ENCODE measurements around the gene WBP11.

Gene WBP11

GRCh38 chr12:14845350-14845750, 42.1 kb upstream of the WBP11 start:
- TF ChIP-seq, protein P1, sequence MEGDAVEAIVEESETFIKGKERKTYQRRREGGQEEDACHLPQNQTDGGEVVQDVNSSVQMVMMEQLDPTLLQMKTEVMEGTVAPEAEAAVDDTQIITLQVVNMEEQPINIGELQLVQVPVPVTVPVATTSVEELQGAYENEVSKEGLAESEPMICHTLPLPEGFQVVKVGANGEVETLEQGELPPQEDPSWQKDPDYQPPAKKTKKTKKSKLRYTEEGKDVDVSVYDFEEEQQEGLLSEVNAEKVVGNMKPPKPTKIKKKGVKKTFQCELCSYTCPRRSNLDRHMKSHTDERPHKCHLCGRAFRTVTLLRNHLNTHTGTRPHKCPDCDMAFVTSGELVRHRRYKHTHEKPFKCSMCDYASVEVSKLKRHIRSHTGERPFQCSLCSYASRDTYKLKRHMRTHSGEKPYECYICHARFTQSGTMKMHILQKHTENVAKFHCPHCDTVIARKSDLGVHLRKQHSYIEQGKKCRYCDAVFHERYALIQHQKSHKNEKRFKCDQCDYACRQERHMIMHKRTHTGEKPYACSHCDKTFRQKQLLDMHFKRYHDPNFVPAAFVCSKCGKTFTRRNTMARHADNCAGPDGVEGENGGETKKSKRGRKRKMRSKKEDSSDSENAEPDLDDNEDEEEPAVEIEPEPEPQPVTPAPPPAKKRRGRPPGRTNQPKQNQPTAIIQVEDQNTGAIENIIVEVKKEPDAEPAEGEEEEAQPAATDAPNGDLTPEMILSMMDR (IDR thresholded peaks at IDR 0.05; ENCODE audit: insufficient read depth, missing control alignments) = peak; percentile 93
- DNase-seq (ENCODE audit: insufficient read length, low spot score) (peak; percentile 23), FAIRE-seq (no peak)

DNA sequence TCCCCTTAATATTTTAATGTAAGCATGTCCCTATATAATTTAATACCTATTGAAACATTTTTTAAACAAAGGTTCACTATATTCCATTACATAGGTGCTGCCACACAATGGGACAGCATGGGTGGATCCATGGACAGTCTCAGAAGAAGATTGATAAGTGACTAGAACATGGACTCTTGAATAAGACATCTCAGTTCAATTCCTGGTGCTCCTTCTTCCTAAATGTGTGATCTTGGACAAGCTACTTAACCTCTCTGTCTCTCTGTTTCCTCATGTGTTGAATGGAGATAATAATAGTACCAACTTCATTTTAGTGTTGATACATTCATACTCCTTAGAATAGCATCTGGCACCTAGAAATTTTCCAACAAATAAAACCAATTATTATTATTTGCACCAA, 41.1 kb upstream of the WBP11 start:
- FAIRE-seq = no peak
- no peak for DNase-seq (ENCODE audit: insufficient read length, low spot score)
- TF ChIP-seq, protein P1 (IDR thresholded peaks at IDR 0.05; ENCODE audit: insufficient read depth, missing control alignments) = no peak

- no peak for DNase-seq (ENCODE audit: insufficient read length, low spot score)
- TF ChIP-seq, protein P1 (IDR thresholded peaks at IDR 0.05; ENCODE audit: insufficient read depth, missing control alignments) = no peak
- no peak for FAIRE-seq
These were observed 40.2 kb upstream of the WBP11 start, which contains the start of gene ART4 for GRCh38 chr12:14843425-14843887. TSS of gene ART4 (minus strand) at chr12:14843526. CDS start at chr12:14843113, 413 bp downstream.

DNA sequence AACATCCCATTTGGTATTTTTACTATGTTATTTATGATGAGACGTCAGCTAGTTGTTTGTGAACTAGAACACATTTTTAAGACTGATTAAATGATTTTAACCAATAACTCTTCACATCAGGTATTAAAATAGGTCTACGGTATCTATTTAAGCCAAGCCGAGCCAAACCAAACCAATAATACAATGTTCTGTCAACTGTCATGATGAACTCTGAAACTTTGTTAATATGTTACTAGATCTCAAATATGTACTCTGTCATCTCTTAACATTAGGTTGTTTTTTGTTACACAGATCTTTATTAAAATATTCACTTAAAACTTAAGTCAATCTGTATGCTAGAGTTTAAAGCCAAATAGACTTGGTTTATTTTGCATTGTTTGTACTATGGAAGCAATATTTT, 39.0 kb upstream of the WBP11 start:
- FAIRE-seq (no peak), DNase-seq (ENCODE audit: insufficient read length, low spot score) (no peak)
- TF ChIP-seq, protein P1 (IDR thresholded peaks at IDR 0.05; ENCODE audit: insufficient read depth, missing control alignments) = no peak

DNA sequence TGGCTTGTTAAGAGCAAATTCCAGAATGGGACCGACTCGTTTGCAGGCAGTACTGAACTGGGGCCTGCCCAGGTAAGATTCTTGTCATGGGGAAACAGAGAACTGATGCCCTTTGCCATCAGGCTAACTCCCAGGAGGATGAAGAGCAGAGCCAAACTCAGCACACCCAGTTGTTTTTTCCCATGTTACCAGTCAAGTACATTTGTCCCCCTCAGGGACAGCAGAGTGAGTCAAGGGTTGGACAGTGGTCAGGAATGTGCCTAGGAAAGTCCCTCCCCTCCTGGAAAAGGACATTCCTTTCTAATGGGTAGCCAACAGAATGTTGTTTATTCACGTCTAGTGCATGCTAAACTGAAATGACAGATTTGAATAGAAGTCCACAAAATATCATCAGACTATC, 38.5 kb upstream of the WBP11 start:
- TF ChIP-seq, protein P1 (IDR thresholded peaks at IDR 0.05; ENCODE audit: insufficient read depth, missing control alignments) = no peak
- FAIRE-seq = no peak
- no peak for DNase-seq (ENCODE audit: insufficient read length, low spot score)

- TF ChIP-seq, protein P1 (IDR thresholded peaks at IDR 0.05; ENCODE audit: insufficient read depth, missing control alignments) = no peak
- DNase-seq (ENCODE audit: insufficient read length, low spot score) = no peak
- FAIRE-seq = no peak
These were observed 37.3 kb upstream of the WBP11 start for GRCh38 chr12:14840616-14841015.

DNA sequence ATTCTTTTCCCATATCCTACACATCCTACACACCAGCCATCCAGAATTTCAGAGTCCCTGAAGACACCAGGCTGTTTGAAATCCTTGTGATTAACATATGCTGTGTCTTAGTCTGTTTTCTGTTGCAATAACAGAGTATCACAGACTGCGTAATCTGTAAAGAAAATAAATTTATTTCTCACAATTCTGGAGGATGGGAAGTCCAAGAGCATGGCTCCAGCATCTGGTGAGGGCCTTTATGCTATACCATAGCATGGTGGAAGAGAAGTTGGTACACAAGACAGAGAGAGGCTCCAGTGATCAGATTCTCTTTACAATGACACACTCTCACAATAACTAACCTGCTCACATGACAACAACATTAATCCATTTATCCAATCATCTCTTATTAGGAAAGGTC, 36.0 kb upstream of the WBP11 start:
- FAIRE-seq = no peak
- TF ChIP-seq, protein P1 (IDR thresholded peaks at IDR 0.05; ENCODE audit: insufficient read depth, missing control alignments) = no peak
- DNase-seq (ENCODE audit: insufficient read length, low spot score) = no peak

Measured in D721Med (cell line).